Measurements from ENCODE around the gene GALNT18. TPM values are rescaled to one million over a fixed set of nuclear protein-coding genes. Genes with fewer than 3 reads are reported as not detected.

Gene GALNT18
- total and polyA plus RNA-seq, 2 of the 4 experiments (the other 2 are of a cell fraction): 9.5 to 11.3 TPM

GRCh38 chr11:11533751-11534150 lies 88.1 kb downstream of the GALNT18 start:
- intact Hi-C loops (cut with micrococcal nuclease): no loop called here
- in situ Hi-C loops (cut with MboI; ENCODE audit: low sequenced_read_pairs): no loop called here

More at GRCh38 chr11:11533751-11534150, 88.1 kb downstream of the GALNT18 start:
- H3K56ac ChIP-seq (ENCODE audit: extremely low read depth, insufficient read depth, low read length): no peak overlapping the region
- no peak overlapping the region for H3K27ac ChIP-seq (ENCODE audit: insufficient read depth, low read length)
- no TSS peak for BruUV-seq (replicated peaks)
- H3K14ac ChIP-seq (replicated peaks; ENCODE audit: low read depth, low read length): no peak overlapping the region
- no peak overlapping the region for H2AK9ac ChIP-seq (replicated peaks; ENCODE audit: low read depth, low read length, poor library complexity)
- ChIA-PET POLR2A (ENCODE audit: unreplicated experiment) (no interaction called here), CTCF (no interaction called here)
- H2BK5ac ChIP-seq (ENCODE audit: low read depth, low read length, poor library complexity, severe bottlenecking): no peak overlapping the region
- H4K5ac ChIP-seq (ENCODE audit: low read depth, low read length): no peak overlapping the region
- H3K18ac ChIP-seq (ENCODE audit: low read depth, low read length): no peak overlapping the region
- H2BK120ac ChIP-seq (ENCODE audit: low read depth, low read length): no peak overlapping the region
- no peak overlapping the region for H3K4ac ChIP-seq (ENCODE audit: low read depth, low read length)
- no peak overlapping the region for H2AK5ac ChIP-seq (ENCODE audit: low read depth, low read length)
- no peak for ATAC-seq (ENCODE audit: low read depth)
- no peak overlapping the region for H3K4me2 ChIP-seq (ENCODE audit: low read depth, low read length)
- WGBS, 2 experiments (ENCODE audit: extremely low coverage in 2 of 2, insufficient read length in 1 of 2): no CpG with 5 or more reads among the region's 7 CpGs
- H4K8ac ChIP-seq (ENCODE audit: low read depth in 2 of 2, low read length in 2 of 2): no peak overlapping the region
- no peak for DNase-seq
- H3K9me3 ChIP-seq (ENCODE audit: control insufficient read depth, insufficient read depth, low read length): no peaks in the 10 kb centered on the region
- H3K9me1 ChIP-seq (ENCODE audit: insufficient read depth, low read length): no peaks in the 10 kb centered on the region
- peaks cover 4% of the 10 kb centered on the region for H3K27me3 ChIP-seq (ENCODE audit: control insufficient read depth, insufficient read depth, low read length)
- TF ChIP-seq BHLHE40 (IDR thresholded peaks at IDR 0.05; ENCODE audit: low read depth, low read length) (no peak), MAZ (IDR thresholded peaks at IDR 0.05; ENCODE audit: borderline replicate concordance, low read depth, low read length) (no peak), RFX5 (IDR thresholded peaks at IDR 0.05; ENCODE audit: low read depth, low read length) (no peak), RAD21 (IDR thresholded peaks at IDR 0.05; ENCODE audit: low read length) (no peak), RCOR1 (IDR thresholded peaks at IDR 0.05; ENCODE audit: insufficient replicate concordance, low read length) (no peak), CTCF (conservative IDR thresholded peaks at IDR 0.05; ENCODE audit: low read depth, low read length) (no peak), FOS (IDR thresholded peaks at IDR 0.05; ENCODE audit: low read depth, low read length) (no peak), CHD1 (IDR thresholded peaks at IDR 0.05; ENCODE audit: low read depth, low read length) (no peak), USF2 (IDR thresholded peaks at IDR 0.05; ENCODE audit: low read depth, low read length) (no peak), SMC3 (IDR thresholded peaks at IDR 0.05; ENCODE audit: low read depth, low read length) (no peak), CEBPB (IDR thresholded peaks at IDR 0.05; ENCODE audit: low read depth, low read length) (no peak), POLR2A (IDR thresholded peaks at IDR 0.05; ENCODE audit: low read depth, low read length) (no peak), MAFK (IDR thresholded peaks at IDR 0.05; ENCODE audit: low read depth, low read length) (no peak), MXI1 (IDR thresholded peaks at IDR 0.05; ENCODE audit: borderline replicate concordance, low read depth, low read length) (no peak), ELK1 (IDR thresholded peaks at IDR 0.05; ENCODE audit: borderline replicate concordance, low read depth, low read length) (no peak)
- no peak overlapping the region for H3K23ac ChIP-seq (ENCODE audit: low read depth, low read length)
- no peak overlapping the region for H2BK15ac ChIP-seq (ENCODE audit: low read depth, low read length)
- no peaks in the 10 kb centered on the region for H4K20me1 ChIP-seq (ENCODE audit: insufficient read depth, low read length)
- peaks cover 6% of the 10 kb centered on the region; the same call in 1 of the 2 replicates for H3K4me1 ChIP-seq (ENCODE audit: control insufficient read depth, insufficient read depth, low read length)
- no peak overlapping the region for H2BK20ac ChIP-seq (ENCODE audit: low read depth, low read length)
- no peak overlapping the region for H3K4me3 ChIP-seq (ENCODE audit: insufficient read depth, low read depth, low read length)
- H4K91ac ChIP-seq (ENCODE audit: insufficient read depth, low read depth, low read length): no peak overlapping the region
- H3K79me1 ChIP-seq (ENCODE audit: low read depth in 1 of 2, low read length in 2 of 2): no peaks in the 10 kb centered on the region
- no peaks in the 10 kb centered on the region for H3K36me3 ChIP-seq (ENCODE audit: control insufficient read depth, insufficient read depth, low read length)
- no peak overlapping the region for H2AFZ ChIP-seq (replicated peaks; ENCODE audit: low read length, poor library complexity)
- dilution Hi-C loops (cut with HindIII; ENCODE audit: low sequenced_read_pairs, unreplicated experiment): no loop called here
- no peak overlapping the region for H3K9ac ChIP-seq (ENCODE audit: low read depth, low read length)

Measured in IMR-90 (cell line).